ENCODE data around the gene OSBPL5. TPM values are rescaled to one million over a fixed set of nuclear protein-coding genes. Genes with fewer than 3 reads are reported as not detected.
"Not testable (repeated sequence)": the region's sequence is repeated elsewhere in the genome, so short reads cannot be mapped to it uniquely, and the experiment has no call there.

OSBPL5 gene
- total RNA-seq, 1 donor from 2014 or later = 62.9 TPM

- DNase-seq (ENCODE audit: low read depth in 2 of 2) = peak; percentile 73 to 93
Observed at GRCh38 chr11:3123761-3124733, 41.1 kb downstream of the OSBPL5 start.

GRCh38 chr11:3123305-3123704 lies 41.8 kb downstream of the OSBPL5 start:
- DNase-seq (ENCODE audit: low read depth in 2 of 2) = peak in 1 of 2 donors; percentile 80

- no peak for DNase-seq (ENCODE audit: low read depth in 2 of 2)
Observed at GRCh38 chr11:3122775-3123201, 42.3 kb downstream of the OSBPL5 start.

- DNase-seq (ENCODE audit: low read depth in 2 of 2) = no peak
Observed at GRCh38 chr11:3121931-3122774, 43.0 kb downstream of the OSBPL5 start.

GRCh38 chr11:3121416-3121815 lies 43.7 kb downstream of the OSBPL5 start:
- DNase-seq (ENCODE audit: low read depth in 2 of 2) = no peak

- no peak for DNase-seq (ENCODE audit: low read depth in 2 of 2)
Observed at GRCh38 chr11:3120071-3120792, 44.9 kb downstream of the OSBPL5 start.

- no peak for DNase-seq (ENCODE audit: low read depth in 2 of 2)
Observed at GRCh38 chr11:3119141-3119821, 45.8 kb downstream of the OSBPL5 start.

- DNase-seq (ENCODE audit: low read depth in 2 of 2) = no peak
Observed at GRCh38 chr11:3115321-3115720, 49.8 kb downstream of the OSBPL5 start.

- not testable (repeated sequence) for DNase-seq (ENCODE audit: low read depth in 2 of 2)
Observed at GRCh38 chr11:3113661-3114060, 51.4 kb downstream of the OSBPL5 start.

GRCh38 chr11:3111919-3112690 lies 53.0 kb downstream of the OSBPL5 start:
- DNase-seq (ENCODE audit: low read depth in 2 of 2) = no peak

- no peak for DNase-seq (ENCODE audit: low read depth in 2 of 2)
Observed at GRCh38 chr11:3111466-3111865, 53.6 kb downstream of the OSBPL5 start.

GRCh38 chr11:3109921-3110706 lies 55.0 kb downstream of the OSBPL5 start:
- DNase-seq (ENCODE audit: low read depth in 2 of 2) = peak; percentile 38 to 63

GRCh38 chr11:3109434-3109833 lies 55.7 kb downstream of the OSBPL5 start:
- no peak for DNase-seq (ENCODE audit: low read depth in 2 of 2)

GRCh38 chr11:3108183-3108721 lies 56.9 kb downstream of the OSBPL5 start:
- DNase-seq (ENCODE audit: low read depth in 2 of 2) = no peak

GRCh38 chr11:3107608-3108182 lies 57.4 kb downstream of the OSBPL5 start:
- no peak for DNase-seq (ENCODE audit: low read depth in 2 of 2)

GRCh38 chr11:3106736-3107524 lies 58.2 kb downstream of the OSBPL5 start:
- no peak for DNase-seq (ENCODE audit: low read depth in 2 of 2)

- no peak for DNase-seq (ENCODE audit: low read depth in 2 of 2)
Observed at GRCh38 chr11:3105791-3106735, 59.0 kb downstream of the OSBPL5 start.

Measured in lung microvascular endothelial cell (primary cell).